Measurements from ENCODE around the gene NFIX.

Gene NFIX

DNA sequence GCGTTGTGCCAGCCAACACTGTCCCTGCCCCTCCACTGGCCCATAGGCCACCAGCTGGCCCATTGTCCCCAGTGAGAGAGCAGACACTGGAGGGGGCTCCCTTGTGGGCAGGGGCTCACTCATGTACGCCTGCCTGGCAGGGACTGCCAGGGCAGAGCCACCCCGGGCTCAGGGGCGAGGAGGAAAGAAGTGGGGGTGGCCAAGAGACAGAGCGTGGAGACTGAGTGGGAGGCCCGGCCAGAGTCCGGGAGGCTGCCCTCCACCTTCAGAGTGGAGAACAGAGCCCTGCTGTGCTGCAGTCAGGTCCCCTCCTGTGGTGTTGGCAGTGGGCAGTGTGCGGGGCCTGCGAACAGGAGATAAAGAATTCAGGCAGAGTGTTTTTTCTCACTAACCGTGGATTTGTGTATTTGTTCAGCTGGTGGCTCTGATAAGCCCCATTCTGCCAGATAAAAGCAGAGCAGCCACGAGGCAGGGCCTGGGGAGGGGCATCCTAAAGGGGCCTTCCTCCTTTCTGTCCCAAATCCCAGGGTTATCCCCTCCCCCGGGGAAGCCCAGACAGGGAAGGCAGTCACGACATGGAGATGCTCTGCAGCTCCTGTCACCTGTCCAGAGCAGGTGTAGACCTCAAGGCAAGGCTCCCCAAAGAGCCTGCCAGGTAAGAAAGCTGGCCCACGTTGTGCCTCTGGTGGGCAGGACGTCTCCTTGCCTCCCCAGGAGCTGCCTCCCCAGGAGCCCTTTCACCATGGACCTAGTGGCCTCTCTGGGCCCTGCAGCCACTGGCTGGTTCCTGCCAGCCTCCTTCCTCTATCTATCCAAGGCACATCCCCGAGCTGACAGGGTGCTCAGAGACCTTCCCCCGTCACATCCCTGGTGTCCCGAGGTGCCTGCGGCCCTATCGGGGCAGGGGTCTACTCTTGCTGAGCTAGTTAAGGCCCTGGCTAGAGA lies 74.4 kb downstream of the NFIX start:
- FAIRE-seq, result no peak
- no peak for DNase-seq (ENCODE audit: low spot score)

- DNase-seq (ENCODE audit: low spot score) (no peak), FAIRE-seq (no peak)
These were observed 75.3 kb downstream of the NFIX start for GRCh38 chr19:13070425-13071140.

DNA sequence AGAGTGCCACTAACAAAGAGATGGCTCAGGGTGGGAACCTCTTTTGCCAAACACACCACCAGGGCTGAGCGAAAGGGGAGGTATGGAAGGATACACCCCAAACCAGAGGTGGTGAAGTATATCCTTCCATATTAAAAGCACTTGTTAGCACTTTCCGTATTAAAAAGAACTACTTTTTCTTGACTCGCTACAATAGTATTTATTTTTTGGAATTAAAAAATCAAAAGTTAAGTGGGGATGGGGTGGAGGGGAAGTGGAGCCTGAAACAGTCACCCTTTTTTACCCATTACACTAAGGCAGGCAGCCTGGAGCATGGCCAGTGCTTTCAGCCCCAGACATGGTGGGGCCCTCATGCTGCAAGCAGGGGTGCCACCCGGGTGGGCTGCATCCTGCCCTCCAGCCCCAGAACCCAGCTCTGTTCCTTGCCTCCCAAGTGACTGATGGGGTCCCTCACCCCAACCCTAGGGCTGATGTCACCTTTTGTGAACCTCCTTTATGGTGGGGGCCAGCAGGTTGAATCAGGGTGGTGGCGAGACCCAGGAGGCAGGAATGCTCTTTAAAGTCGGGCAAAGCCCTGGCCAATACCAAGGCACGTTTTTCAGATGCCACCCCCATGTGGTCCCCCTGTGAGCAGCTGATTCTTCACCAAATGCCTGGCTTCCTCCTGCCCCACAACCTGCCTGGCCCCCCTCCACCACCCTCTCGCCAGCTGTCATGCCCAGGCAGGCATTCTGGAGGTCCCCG lies 76.3 kb downstream of the NFIX start:
- FAIRE-seq (no peak), DNase-seq (ENCODE audit: low spot score) (no peak)

DNA sequence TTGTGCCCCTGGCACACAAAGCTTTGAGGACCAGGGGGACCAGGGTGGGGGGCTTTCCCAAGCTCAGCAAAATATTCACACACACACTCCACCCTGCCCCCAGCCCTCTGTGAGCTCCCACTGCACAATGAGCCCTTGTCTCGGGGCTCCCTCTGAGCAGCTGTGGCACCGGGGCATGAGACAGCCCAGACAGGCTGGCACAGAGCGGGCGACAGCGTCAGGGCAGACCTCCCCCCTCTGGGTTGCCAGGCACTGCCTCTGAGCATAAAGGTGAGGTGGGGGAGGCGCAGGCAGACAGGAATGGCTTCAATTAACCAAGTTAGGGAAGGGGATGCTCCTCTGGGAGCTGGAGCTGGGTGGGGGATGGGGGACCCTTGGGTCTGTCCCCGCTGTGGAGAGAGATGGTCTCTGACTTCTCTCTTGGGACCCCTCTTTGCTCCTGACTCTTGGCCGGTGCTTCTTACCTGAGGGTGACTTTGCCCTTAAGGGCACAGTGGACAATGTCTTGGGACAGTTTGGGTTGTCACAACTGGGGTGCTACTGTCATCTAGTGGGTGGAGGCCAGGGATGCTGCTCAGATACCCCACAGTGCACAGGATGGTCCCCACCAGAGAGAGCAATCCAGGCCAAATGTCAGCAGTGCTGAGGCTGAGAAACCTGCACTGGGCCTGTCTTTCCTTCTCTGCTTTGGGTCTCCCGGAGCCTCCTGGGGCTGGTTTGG lies 77.1 kb downstream of the NFIX start:
- DNase-seq (ENCODE audit: low spot score) (no peak), FAIRE-seq (no peak)

DNA sequence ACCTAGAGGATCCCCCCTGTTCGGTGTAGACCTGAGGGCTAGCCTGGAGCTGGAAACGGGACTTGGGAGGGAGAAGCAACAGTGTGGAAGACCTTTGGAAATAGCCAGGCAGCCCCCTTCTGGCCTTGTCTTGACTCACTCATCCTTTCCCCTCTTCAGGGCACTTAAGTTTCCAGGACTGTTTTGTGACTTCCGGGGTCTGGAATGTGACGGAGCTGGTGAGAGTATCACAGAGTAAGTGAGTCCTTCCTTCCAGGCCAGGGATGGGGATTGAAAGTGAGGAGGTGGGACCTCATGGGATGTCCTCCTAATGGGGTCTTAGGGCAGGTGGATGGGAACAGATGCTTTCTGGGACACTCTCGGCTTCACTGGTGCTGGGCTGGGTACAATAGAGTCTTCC lies 78.0 kb downstream of the NFIX start:
- DNase-seq (ENCODE audit: low spot score), result no peak
- no peak for FAIRE-seq

DNA sequence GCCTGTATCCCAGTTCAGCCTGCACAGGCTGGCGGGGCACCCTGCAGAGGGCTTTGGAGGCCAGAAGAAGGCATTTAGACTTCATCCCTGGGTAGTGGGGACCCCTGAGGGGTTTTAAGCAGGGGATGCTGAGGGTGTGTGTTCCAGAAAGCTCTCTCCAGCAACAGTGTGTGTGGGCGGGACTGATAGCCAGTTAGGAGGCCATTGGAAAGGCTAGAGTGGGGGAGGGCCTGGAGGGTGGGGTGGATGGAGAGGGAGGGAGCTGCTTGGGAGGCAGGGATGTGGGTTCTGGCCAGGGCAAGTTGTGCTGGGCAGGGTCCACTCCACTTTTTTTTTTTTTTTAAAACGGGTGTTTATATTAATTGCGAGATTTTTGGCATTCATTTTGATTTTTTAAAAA lies 79.1 kb downstream of the NFIX start:
- no peak for DNase-seq (ENCODE audit: low spot score)
- FAIRE-seq, result no peak

GRCh38 chr19:13076320-13076719 lies 81.0 kb downstream of the NFIX start:
- no peak for DNase-seq (ENCODE audit: low spot score)
- FAIRE-seq, result no peak

DNA sequence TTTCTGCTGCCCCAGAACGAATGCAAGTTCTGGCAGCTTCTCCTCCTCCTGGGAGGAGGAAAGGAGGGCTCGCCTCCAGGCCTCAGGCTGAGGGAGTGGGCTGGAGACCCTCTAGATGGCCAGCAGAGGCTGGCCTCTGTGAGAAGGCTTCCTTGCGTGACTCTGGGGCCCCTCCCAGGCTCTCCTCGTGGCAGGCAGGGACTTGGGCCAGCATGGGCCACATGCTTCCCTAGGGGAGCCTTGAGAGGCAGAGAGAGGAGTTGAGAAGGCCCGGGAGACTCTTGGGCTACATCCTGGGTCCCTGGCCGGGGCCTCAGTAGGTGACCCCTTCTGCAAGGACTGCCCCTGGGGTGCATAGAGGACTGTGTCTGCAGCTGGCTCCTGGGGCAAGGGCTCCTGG lies 81.5 kb downstream of the NFIX start:
- FAIRE-seq (no peak), DNase-seq (ENCODE audit: low spot score) (no peak)

GRCh38 chr19:13077240-13077639 lies 82.0 kb downstream of the NFIX start:
- FAIRE-seq, result no peak
- no peak for DNase-seq (ENCODE audit: low spot score)

GRCh38 chr19:13078381-13078780 lies 83.1 kb downstream of the NFIX start:
- no peak for DNase-seq (ENCODE audit: low spot score)
- no peak for FAIRE-seq

DNA sequence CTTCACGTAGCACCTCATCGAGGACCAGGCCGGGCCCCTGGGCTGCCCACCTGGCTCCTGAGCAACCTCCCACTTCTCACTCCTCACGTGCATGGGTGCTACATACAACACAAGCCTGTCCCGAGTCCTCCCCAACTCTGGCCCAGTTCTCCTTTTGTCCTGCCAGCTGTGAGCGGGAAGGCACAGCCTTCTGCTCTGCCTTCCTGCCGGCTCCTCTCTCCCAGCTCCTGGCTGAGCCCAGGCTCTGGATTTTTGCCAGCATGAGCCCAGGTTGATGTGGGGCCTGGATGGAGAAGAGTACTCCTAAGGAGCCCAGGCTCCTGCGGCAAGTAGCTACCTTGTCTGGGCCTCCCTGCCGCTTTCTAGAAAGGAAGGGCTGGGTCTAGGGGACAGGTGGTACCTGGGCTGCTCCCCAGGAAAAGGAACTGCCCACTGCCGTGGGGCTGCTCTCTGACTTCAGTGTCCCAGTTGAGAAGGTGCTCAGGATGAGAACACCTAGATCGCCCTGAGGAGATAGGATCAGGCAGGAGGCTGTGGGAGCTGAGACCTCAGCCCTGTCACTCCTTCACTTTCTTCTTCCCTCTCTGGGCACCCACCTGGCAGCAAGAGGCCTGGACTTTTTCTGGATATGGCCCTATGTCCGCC lies 83.7 kb downstream of the NFIX start:
- DNase-seq (ENCODE audit: low spot score) (no peak), FAIRE-seq (no peak)

- DNase-seq (ENCODE audit: low spot score), result no peak
- FAIRE-seq, result no peak
These were observed 84.3 kb downstream of the NFIX start for GRCh38 chr19:13079542-13079986.

DNA sequence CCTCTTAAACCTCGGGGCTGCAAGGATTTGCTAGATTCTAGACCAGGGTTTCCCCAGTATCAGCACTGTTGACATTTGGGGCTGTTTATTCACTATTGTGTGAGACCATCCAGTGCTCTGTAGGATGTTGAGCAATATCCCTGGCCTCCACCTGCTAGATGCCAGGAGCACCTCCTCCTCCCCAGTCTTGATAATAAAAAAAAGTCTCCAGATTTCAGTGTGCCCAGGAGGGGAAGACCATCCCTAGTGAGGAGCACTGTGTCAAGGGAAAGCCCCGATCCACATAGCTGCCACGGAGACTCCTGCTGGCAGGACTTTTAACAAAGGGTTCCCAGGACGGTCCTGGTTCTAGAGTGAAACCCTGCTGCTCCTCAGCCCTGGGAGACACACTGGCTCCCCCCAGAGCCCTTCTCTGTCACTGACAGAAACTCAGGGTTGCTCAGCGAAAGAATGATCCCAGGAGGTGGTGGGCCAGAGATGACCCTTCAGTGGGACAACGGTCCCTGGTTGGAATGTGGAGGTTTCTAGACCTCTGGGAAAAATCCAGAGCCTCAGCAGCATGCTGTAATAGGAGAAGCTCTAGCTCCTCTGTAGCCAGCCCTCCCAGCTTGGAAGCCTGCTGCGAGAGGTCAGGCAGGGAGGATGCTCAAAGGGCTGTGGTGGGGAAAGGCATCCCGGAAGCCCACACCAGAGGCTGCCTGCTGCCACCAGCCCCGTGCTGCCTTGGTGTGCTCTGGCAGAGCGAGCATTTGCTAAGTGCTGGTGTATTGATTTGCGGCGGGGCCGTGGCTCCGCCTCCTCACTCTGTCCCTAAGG lies 87.1 kb downstream of the NFIX start:
- DNase-seq (ENCODE audit: low spot score), result peak; percentile 6
- FAIRE-seq, result no peak

GRCh38 chr19:13083008-13083404 lies 87.7 kb downstream of the NFIX start:
- FAIRE-seq (no peak), DNase-seq (ENCODE audit: low spot score) (no peak)

DNA sequence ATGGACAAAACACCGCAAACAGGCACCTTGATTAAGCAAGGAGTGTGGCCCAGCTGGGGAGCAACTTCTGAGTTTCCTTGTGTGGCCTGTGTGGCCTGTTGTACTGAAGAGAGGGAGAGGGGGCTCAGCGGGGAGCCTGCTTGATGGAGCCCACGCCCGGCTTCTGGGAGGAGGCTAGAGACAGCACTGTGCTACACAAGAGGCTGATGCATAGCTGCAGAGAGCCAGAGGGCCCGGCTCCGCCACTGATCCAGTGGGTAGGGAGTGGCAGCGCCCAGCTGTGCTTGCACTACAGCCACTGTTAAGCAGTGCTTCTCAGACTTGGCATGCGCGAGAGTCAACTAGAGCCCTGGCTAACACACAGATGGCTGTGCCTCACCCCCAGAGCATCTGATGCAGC lies 88.4 kb downstream of the NFIX start:
- FAIRE-seq (no peak), DNase-seq (ENCODE audit: low spot score) (no peak)

- DNase-seq (ENCODE audit: low spot score) (no peak), FAIRE-seq (no peak)
These were observed 90.4 kb downstream of the NFIX start for GRCh38 chr19:13085666-13086065.

DNA sequence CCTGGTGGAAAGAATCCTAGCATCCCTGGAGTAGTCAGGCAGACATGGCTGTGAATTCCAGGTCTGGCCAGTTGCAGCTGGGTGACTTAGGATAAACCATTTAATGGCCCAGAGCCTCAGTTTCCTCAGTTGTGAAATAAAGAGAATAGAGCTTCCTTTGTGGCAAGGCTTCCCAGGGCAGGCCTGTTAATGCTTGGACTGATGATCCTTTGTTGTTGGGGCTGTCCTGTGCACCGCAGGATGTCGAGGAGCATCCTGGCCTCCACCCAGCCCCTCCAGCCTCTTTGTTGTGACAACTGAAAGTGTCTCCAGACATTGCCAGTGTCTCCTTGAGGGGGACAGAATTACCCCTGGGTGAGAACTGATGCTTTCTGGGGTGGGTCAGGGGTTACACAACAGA lies 91.1 kb downstream of the NFIX start:
- FAIRE-seq (no peak), DNase-seq (ENCODE audit: low spot score) (no peak)

DNA sequence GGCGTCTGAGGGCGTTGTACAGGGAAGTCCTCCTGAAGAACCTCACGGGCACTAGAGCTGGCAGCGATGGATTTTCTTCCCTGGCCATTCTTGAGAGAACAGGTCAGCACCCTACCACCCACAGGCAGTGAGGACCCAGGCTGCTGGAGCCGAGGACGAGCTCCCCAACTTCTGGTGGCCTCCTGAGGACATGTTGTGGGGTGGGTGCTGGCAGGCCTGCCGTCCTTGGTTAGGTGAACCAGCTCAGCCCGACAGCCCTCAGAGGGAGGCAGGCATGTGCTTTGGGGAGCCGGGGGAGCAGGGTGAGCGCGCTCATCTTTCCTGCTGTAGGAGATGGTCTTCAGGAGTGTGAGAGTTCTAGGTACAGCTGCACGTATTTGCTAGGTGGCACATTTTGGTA lies 92.0 kb downstream of the NFIX start:
- DNase-seq (ENCODE audit: low spot score), result no peak
- no peak for FAIRE-seq

GRCh38 chr19:13087795-13088537 lies 92.7 kb downstream of the NFIX start:
- DNase-seq (ENCODE audit: low spot score), result no peak
- no peak for FAIRE-seq
